22Rv1 (cell line): Measurements from ENCODE around the gene XPO5.
"Not testable (repeated sequence)": the region's sequence is repeated elsewhere in the genome, so short reads cannot be mapped to it uniquely, and the experiment has no call there.

ENCODE experiments used
- H3K27ac ChIP-seq: fragments of 450-650 bp; 2 replicates; pipeline ENCODE4 v1.5.1; 2017
- CTCF ChIP-seq: fragments of 450-650 bp; IDR thresholded peaks from 2 replicates; pipeline ENCODE4 v1.5.1; 2017; ENCODE audit warnings: mild to moderate bottlenecking
- ZFX ChIP-seq: fragments of 450-650 bp; IDR thresholded peaks from 2 replicates; pipeline ENCODE4 v1.6.1; 2017; ENCODE audit warnings: antibody characterized with exemption, borderline replicate concordance

Gene XPO5

GRCh38 chr6:43547222-43547621, 28.6 kb downstream of the XPO5 start:
- no peak overlapping the region for H3K27ac ChIP-seq
- TF ChIP-seq ZFX (no peak), CTCF (no peak)

GRCh38 chr6:43544461-43544860, 31.4 kb downstream of the XPO5 start:
- TF ChIP-seq ZFX (no peak), CTCF (no peak)
- H3K27ac ChIP-seq: no peak overlapping the region

- TF ChIP-seq ZFX (no peak), CTCF (no peak)
- H3K27ac ChIP-seq: no peak overlapping the region
These were observed 33.9 kb downstream of the XPO5 start for GRCh38 chr6:43541774-43542471.

- TF ChIP-seq CTCF: no peak
- no peak for TF ChIP-seq ZFX
- H3K27ac ChIP-seq: no peak overlapping the region
These were observed 35.3 kb downstream of the XPO5 start for GRCh38 chr6:43540507-43540906.

- H3K27ac ChIP-seq: not testable (repeated sequence)
These were observed 36.4 kb downstream of the XPO5 start for GRCh38 chr6:43539409-43539808.

- H3K27ac ChIP-seq: not testable (repeated sequence)
These were observed 36.9 kb downstream of the XPO5 start for GRCh38 chr6:43538986-43539385.

- no peak for TF ChIP-seq ZFX
- TF ChIP-seq CTCF: no peak
- H3K27ac ChIP-seq: no peak overlapping the region
These were observed 43.6 kb downstream of the XPO5 start for GRCh38 chr6:43532201-43532600.

- H3K27ac ChIP-seq: peak overlapping the region; percentile 8; the same call in 1 of the 2 replicates
- TF ChIP-seq CTCF (no peak), ZFX (no peak)
These were observed 51.3 kb downstream of the XPO5 start for GRCh38 chr6:43524483-43524961.
